ENCODE data around the gene CORO2B.
"Not testable (repeated sequence)": the region's sequence is repeated elsewhere in the genome, so short reads cannot be mapped to it uniquely, and the experiment has no call there.

CORO2B gene

GRCh38 chr15:68647361-68647760, 68.6 kb downstream of the CORO2B start:
- not testable (repeated sequence) for H3K4me3 ChIP-seq (ENCODE audit: low read length); H3K27me3 ChIP-seq (ENCODE audit: insufficient read depth, low read length); H3K36me3 ChIP-seq (ENCODE audit: insufficient read depth, low read depth, low read length); H3K9me3 ChIP-seq (ENCODE audit: insufficient read depth, low read depth, low read length); H3K27ac ChIP-seq (ENCODE audit: low read length); H3K9ac ChIP-seq (ENCODE audit: low read depth, low read length)
- H3K4me1 ChIP-seq (ENCODE audit: insufficient read depth, low read length), result peaks cover 14% of the 10 kb centered on the region; the same call in 1 of the 2 replicates

GRCh38 chr15:68650901-68651709, 72.3 kb downstream of the CORO2B start:
- no peaks in the 10 kb centered on the region for H3K36me3 ChIP-seq (ENCODE audit: insufficient read depth, low read depth, low read length)
- peaks cover 26% of the 10 kb centered on the region for H3K4me1 ChIP-seq (ENCODE audit: insufficient read depth, low read length)
- no peaks in the 10 kb centered on the region for H3K9me3 ChIP-seq (ENCODE audit: insufficient read depth, low read depth, low read length)
- H3K27me3 ChIP-seq (ENCODE audit: insufficient read depth, low read length), result no peaks in the 10 kb centered on the region
- peak overlapping the region; percentile 34; the same call in 1 of the 2 replicates for H3K4me3 ChIP-seq (ENCODE audit: low read length)
- H3K9ac ChIP-seq (ENCODE audit: low read depth, low read length), result peak overlapping the region; percentile 17; the same call in 1 of the 2 replicates
- no peak overlapping the region for H3K27ac ChIP-seq (ENCODE audit: low read length)

- Histone ChIP-seq H3K27me3 (ENCODE audit: insufficient read depth, low read length) (no peaks in the 10 kb centered on the region), H3K9ac (ENCODE audit: low read depth, low read length) (no peak overlapping the region), H3K4me3 (ENCODE audit: low read length) (no peak overlapping the region), H3K4me1 (ENCODE audit: insufficient read depth, low read length) (peaks cover 26% of the 10 kb centered on the region), H3K27ac (ENCODE audit: low read length) (no peak overlapping the region), H3K9me3 (ENCODE audit: insufficient read depth, low read depth, low read length) (no peaks in the 10 kb centered on the region), H3K36me3 (ENCODE audit: insufficient read depth, low read depth, low read length) (no peaks in the 10 kb centered on the region)
Observed at GRCh38 chr15:68651916-68652525, 73.2 kb downstream of the CORO2B start.

GRCh38 chr15:68653031-68653635, 74.3 kb downstream of the CORO2B start:
- Histone ChIP-seq H3K9me3 (ENCODE audit: insufficient read depth, low read depth, low read length) (no peaks in the 10 kb centered on the region), H3K36me3 (ENCODE audit: insufficient read depth, low read depth, low read length) (no peaks in the 10 kb centered on the region), H3K27ac (ENCODE audit: low read length) (no peak overlapping the region)

GRCh38 chr15:68653801-68654200, 75.0 kb downstream of the CORO2B start:
- Histone ChIP-seq H3K27me3 (ENCODE audit: insufficient read depth, low read length) (no peaks in the 10 kb centered on the region), H3K27ac (ENCODE audit: low read length) (no peak overlapping the region), H3K4me1 (ENCODE audit: insufficient read depth, low read length) (peaks cover 26% of the 10 kb centered on the region), H3K9ac (ENCODE audit: low read depth, low read length) (no peak overlapping the region), H3K36me3 (ENCODE audit: insufficient read depth, low read depth, low read length) (no peaks in the 10 kb centered on the region), H3K4me3 (ENCODE audit: low read length) (no peak overlapping the region), H3K9me3 (ENCODE audit: insufficient read depth, low read depth, low read length) (no peaks in the 10 kb centered on the region)

More at GRCh38 chr15:68653031-68653635, 74.3 kb downstream of the CORO2B start:
- no peak overlapping the region for H3K4me3 ChIP-seq (ENCODE audit: low read length)
- H3K9ac ChIP-seq (ENCODE audit: low read depth, low read length), result no peak overlapping the region
- no peaks in the 10 kb centered on the region for H3K27me3 ChIP-seq (ENCODE audit: insufficient read depth, low read length)
- H3K4me1 ChIP-seq (ENCODE audit: insufficient read depth, low read length), result peaks cover 26% of the 10 kb centered on the region

- no peaks in the 10 kb centered on the region for H3K27me3 ChIP-seq (ENCODE audit: insufficient read depth, low read length)
- H3K27ac ChIP-seq (ENCODE audit: low read length), result no peak overlapping the region
- H3K4me3 ChIP-seq (ENCODE audit: low read length), result no peak overlapping the region
- no peaks in the 10 kb centered on the region for H3K9me3 ChIP-seq (ENCODE audit: insufficient read depth, low read depth, low read length)
- no peak overlapping the region for H3K9ac ChIP-seq (ENCODE audit: low read depth, low read length)
- H3K4me1 ChIP-seq (ENCODE audit: insufficient read depth, low read length), result peaks cover 26% of the 10 kb centered on the region
- H3K36me3 ChIP-seq (ENCODE audit: insufficient read depth, low read depth, low read length), result no peaks in the 10 kb centered on the region
Observed at GRCh38 chr15:68654786-68655560, 76.2 kb downstream of the CORO2B start.

- H3K36me3 ChIP-seq (ENCODE audit: insufficient read depth, low read depth, low read length), result no peaks in the 10 kb centered on the region
Observed at GRCh38 chr15:68655686-68656437, 77.1 kb downstream of the CORO2B start.

GRCh38 chr15:68656438-68656739, 77.6 kb downstream of the CORO2B start:
- no peaks in the 10 kb centered on the region for H3K27me3 ChIP-seq (ENCODE audit: insufficient read depth, low read length)
- H3K4me3 ChIP-seq (ENCODE audit: low read length), result no peak overlapping the region
- H3K9me3 ChIP-seq (ENCODE audit: insufficient read depth, low read depth, low read length), result no peaks in the 10 kb centered on the region
- H3K9ac ChIP-seq (ENCODE audit: low read depth, low read length), result no peak overlapping the region
- H3K36me3 ChIP-seq (ENCODE audit: insufficient read depth, low read depth, low read length), result no peaks in the 10 kb centered on the region
- peaks cover 21% of the 10 kb centered on the region for H3K4me1 ChIP-seq (ENCODE audit: insufficient read depth, low read length)
- no peak overlapping the region for H3K27ac ChIP-seq (ENCODE audit: low read length)

More at GRCh38 chr15:68655686-68656437, 77.1 kb downstream of the CORO2B start:
- Histone ChIP-seq H3K27ac (ENCODE audit: low read length) (no peak overlapping the region), H3K27me3 (ENCODE audit: insufficient read depth, low read length) (no peaks in the 10 kb centered on the region), H3K4me3 (ENCODE audit: low read length) (no peak overlapping the region), H3K9ac (ENCODE audit: low read depth, low read length) (no peak overlapping the region), H3K9me3 (ENCODE audit: insufficient read depth, low read depth, low read length) (no peaks in the 10 kb centered on the region), H3K4me1 (ENCODE audit: insufficient read depth, low read length) (peaks cover 23% of the 10 kb centered on the region)

- Histone ChIP-seq H3K27me3 (ENCODE audit: insufficient read depth, low read length) (no peaks in the 10 kb centered on the region), H3K4me1 (ENCODE audit: insufficient read depth, low read length) (peaks cover 12% of the 10 kb centered on the region), H3K4me3 (ENCODE audit: low read length) (no peak overlapping the region), H3K36me3 (ENCODE audit: insufficient read depth, low read depth, low read length) (no peaks in the 10 kb centered on the region), H3K9me3 (ENCODE audit: insufficient read depth, low read depth, low read length) (no peaks in the 10 kb centered on the region), H3K9ac (ENCODE audit: low read depth, low read length) (no peak overlapping the region), H3K27ac (ENCODE audit: low read length) (no peak overlapping the region)
Observed at GRCh38 chr15:68658151-68658550, 79.4 kb downstream of the CORO2B start.

GRCh38 chr15:68658641-68659358, 80.0 kb downstream of the CORO2B start:
- Histone ChIP-seq H3K36me3 (ENCODE audit: insufficient read depth, low read depth, low read length) (no peaks in the 10 kb centered on the region), H3K27me3 (ENCODE audit: insufficient read depth, low read length) (no peaks in the 10 kb centered on the region), H3K27ac (ENCODE audit: low read length) (no peak overlapping the region), H3K9me3 (ENCODE audit: insufficient read depth, low read depth, low read length) (peaks cover 3% of the 10 kb centered on the region; the same call in 1 of the 2 replicates), H3K4me3 (ENCODE audit: low read length) (no peak overlapping the region), H3K4me1 (ENCODE audit: insufficient read depth, low read length) (peaks cover 9% of the 10 kb centered on the region), H3K9ac (ENCODE audit: low read depth, low read length) (no peak overlapping the region)

Measured in iPS-20b (cell line).